ENCODE data around the gene AP2A2.

Gene AP2A2

GRCh38 chr11:1008001-1008802 lies 82.5 kb downstream of the AP2A2 start:
- no peak overlapping the region for H3K4me3 ChIP-seq (ENCODE audit: low read depth, low read length)
- DNase-seq (ENCODE audit: low read depth), result no peak
- no peak for TF ChIP-seq CTCF (IDR thresholded peaks at IDR 0.05; ENCODE audit: low read depth, low read length, missing control alignments)

GRCh38 chr11:1008803-1009145 lies 83.1 kb downstream of the AP2A2 start:
- DNase-seq (ENCODE audit: low read depth), result no peak
- no peak for TF ChIP-seq CTCF (IDR thresholded peaks at IDR 0.05; ENCODE audit: low read depth, low read length, missing control alignments)
- no peak overlapping the region for H3K4me3 ChIP-seq (ENCODE audit: low read depth, low read length)

- no peak for DNase-seq (ENCODE audit: low read depth)
- no peak for TF ChIP-seq CTCF (IDR thresholded peaks at IDR 0.05; ENCODE audit: low read depth, low read length, missing control alignments)
- no peak overlapping the region for H3K4me3 ChIP-seq (ENCODE audit: low read depth, low read length)
Measured at GRCh38 chr11:1009371-1009770, 83.7 kb downstream of the AP2A2 start.

- TF ChIP-seq CTCF (IDR thresholded peaks at IDR 0.05; ENCODE audit: low read depth, low read length, missing control alignments), result no peak
- H3K4me3 ChIP-seq (ENCODE audit: low read depth, low read length), result no peak overlapping the region
- DNase-seq (ENCODE audit: low read depth), result no peak
Measured at GRCh38 chr11:1009991-1010390, 84.3 kb downstream of the AP2A2 start.

GRCh38 chr11:1010551-1011319 lies 85.1 kb downstream of the AP2A2 start:
- no peak for DNase-seq (ENCODE audit: low read depth)
- TF ChIP-seq CTCF (IDR thresholded peaks at IDR 0.05; ENCODE audit: low read depth, low read length, missing control alignments), result no peak
- no peak overlapping the region for H3K4me3 ChIP-seq (ENCODE audit: low read depth, low read length)

GRCh38 chr11:1011320-1011698 lies 85.6 kb downstream of the AP2A2 start:
- TF ChIP-seq CTCF (IDR thresholded peaks at IDR 0.05; ENCODE audit: low read depth, low read length, missing control alignments), result no peak
- no peak overlapping the region for H3K4me3 ChIP-seq (ENCODE audit: low read depth, low read length)
- DNase-seq (ENCODE audit: low read depth), result no peak
